Neural progenitor cell (in vitro differentiated cells): ENCODE measurements around the gene THSD4.

Source experiments
- CTCF ChIP-seq: fragments of 200-600 bp; sonication (generic); IDR thresholded peaks from 2 replicates; pipeline ENCODE4 v1.5.1; 2017; ENCODE audit warnings: antibody characterized with exemption, mild to moderate bottlenecking
- EZH2 ChIP-seq: fragments of 200-600 bp; sonication (generic); IDR thresholded peaks from 2 replicates; pipeline ENCODE4 v1.6.1; 2017; ENCODE audit warnings: antibody characterized with exemption, mild to moderate bottlenecking, moderate library complexity

GRCh38 chr15:71088683-71089082 lies 26.6 kb upstream of the THSD4 start:
- no peak for TF ChIP-seq EZH2
- TF ChIP-seq CTCF = no peak
